Measurements from ENCODE around the gene DUXA. TPM values are rescaled to one million over a fixed set of nuclear protein-coding genes. Genes with fewer than 3 reads are reported as not detected.

DUXA gene
- polyA plus RNA-seq (2013, experiment 1 of 2): not detected
- not detected for polyA plus RNA-seq (2013, experiment 2 of 2)

DNA sequence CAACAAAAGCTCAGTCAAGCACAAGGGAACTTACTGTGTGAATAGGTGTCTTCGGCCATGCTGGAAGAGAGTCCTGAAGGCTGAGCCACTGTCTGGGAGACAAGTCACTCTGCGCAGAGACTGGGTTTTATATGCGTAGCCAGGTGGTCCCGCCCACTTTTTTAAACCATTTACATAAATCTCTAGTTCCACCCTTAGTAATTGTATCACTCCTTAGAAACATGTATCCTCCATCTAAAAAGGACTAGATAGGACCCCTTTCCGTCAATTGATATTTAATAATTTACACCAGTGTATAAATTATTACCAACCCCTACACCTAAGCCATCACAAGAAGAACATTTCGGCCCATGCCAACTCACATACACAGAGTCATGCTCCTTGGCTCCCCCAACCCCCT is at the start of gene DUXA:
TSS of gene DUXA (minus strand) at position 101 of the 400 bp plus-strand sequence. CDS start at position 59, 42 bp downstream.
- DNase-seq (ENCODE audit: low spot score): no peak
- Histone ChIP-seq H3K18ac (ENCODE audit: low read length) (no peak within 1 kb of the TSS), H4K91ac (ENCODE audit: low read depth, low read length, poor library complexity) (no peak within 1 kb of the TSS), H2BK5ac (ENCODE audit: low read length) (no peak within 1 kb of the TSS), H4K8ac (ENCODE audit: low read depth, low read length) (no peak within 1 kb of the TSS), H3K4me1 (ENCODE audit: control insufficient read depth in 2 of 2, insufficient read depth in 1 of 2, low read depth in 1 of 2, low read length in 2 of 2) (peaks cover 0 to 2% of the 10 kb centered on the region in 2 donors), H2AFZ (ENCODE audit: low read length) (no peak within 1 kb of the TSS), H3K9ac (ENCODE audit: low read depth, low read length, poor library complexity) (no peak within 1 kb of the TSS), H3K9me3 (replicated peaks in 1 of 2; ENCODE audit: control insufficient read depth in 2 of 2, insufficient read depth in 1 of 2, low read depth in 1 of 2, low read length in 2 of 2) (peaks cover 0 to 6% of the 10 kb centered on the region in 2 donors), H3K4me3 (ENCODE audit: low read length in 2 of 2) (no peak within 1 kb of the TSS), H3K79me1 (ENCODE audit: low read depth, low read length) (no peaks in the 10 kb centered on the region), H3K36me3 (replicated peaks in 1 of 2; ENCODE audit: control insufficient read depth in 2 of 2, insufficient read depth in 2 of 2, low read length in 2 of 2) (no peaks in the 10 kb centered on the region), H3K27ac (replicated peaks; ENCODE audit: low read length) (no peak within 1 kb of the TSS), H2BK15ac (ENCODE audit: low read length) (no peak within 1 kb of the TSS), H3K4ac (ENCODE audit: low read length) (no peak within 1 kb of the TSS), H3K27me3 (ENCODE audit: control insufficient read depth in 3 of 3, insufficient read depth in 3 of 3, low read depth in 1 of 3, low read length in 3 of 3) (no peaks in the 10 kb centered on the region), H3K4me2 (ENCODE audit: insufficient read depth, low read length, poor library complexity, severe bottlenecking) (no peak within 1 kb of the TSS), H2BK12ac (ENCODE audit: low read length) (no peak within 1 kb of the TSS), H2AK5ac (ENCODE audit: low read depth, low read length) (no peak within 1 kb of the TSS), H3K23ac (ENCODE audit: low read depth, low read length, poor library complexity) (no peak within 1 kb of the TSS), H3K14ac (ENCODE audit: low read length) (no peak within 1 kb of the TSS), H2BK120ac (ENCODE audit: low read depth, low read length) (no peak within 1 kb of the TSS)
- no CpG with 5 or more reads among the region's 6 CpGs for WGBS, 2 donors (ENCODE audit: extremely low coverage in 2 of 2, insufficient read length in 2 of 2, insufficient replicate concordance in 1 of 2)

DNA sequence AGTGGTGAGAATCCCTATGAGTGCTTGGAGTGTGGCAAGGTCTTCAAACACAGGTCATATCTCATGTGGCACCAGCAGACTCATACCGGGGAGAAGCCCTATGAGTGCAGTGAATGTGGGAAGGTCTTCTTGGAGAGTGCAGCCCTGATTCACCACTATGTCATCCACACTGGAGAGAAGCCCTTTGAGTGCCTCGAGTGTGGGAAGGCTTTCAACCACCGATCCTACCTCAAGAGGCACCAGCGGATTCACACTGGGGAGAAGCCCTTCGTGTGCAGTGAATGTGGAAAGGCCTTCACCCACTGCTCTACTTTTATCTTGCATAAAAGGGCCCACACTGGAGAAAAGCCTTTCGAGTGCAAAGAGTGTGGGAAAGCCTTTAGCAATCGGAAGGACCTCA is 44.8 kb upstream of the DUXA start:
- Histone ChIP-seq H3K36me3 (replicated peaks in 1 of 2; ENCODE audit: control insufficient read depth in 2 of 2, insufficient read depth in 2 of 2, low read length in 2 of 2) (peaks cover 27 to 98% of the 10 kb centered on the region in 2 donors), H3K79me1 (ENCODE audit: low read depth, low read length) (no peaks in the 10 kb centered on the region), H3K23ac (ENCODE audit: low read depth, low read length, poor library complexity) (no peak overlapping the region), H2BK15ac (ENCODE audit: low read length) (no peak overlapping the region), H3K9ac (ENCODE audit: low read depth, low read length, poor library complexity) (no peak overlapping the region), H2BK5ac (ENCODE audit: low read length) (no peak overlapping the region), H2BK120ac (ENCODE audit: low read depth, low read length) (no peak overlapping the region), H4K8ac (ENCODE audit: low read depth, low read length) (no peak overlapping the region), H3K27ac (replicated peaks; ENCODE audit: low read length) (no peak overlapping the region), H3K4me1 (ENCODE audit: control insufficient read depth in 2 of 2, insufficient read depth in 1 of 2, low read depth in 1 of 2, low read length in 2 of 2) (no peaks in the 10 kb centered on the region), H3K9me3 (replicated peaks in 1 of 2; ENCODE audit: control insufficient read depth in 2 of 2, insufficient read depth in 1 of 2, low read depth in 1 of 2, low read length in 2 of 2) (peaks cover 0 to 19% of the 10 kb centered on the region in 2 donors), H3K14ac (ENCODE audit: low read length) (no peak overlapping the region), H2AK5ac (ENCODE audit: low read depth, low read length) (no peak overlapping the region), H3K27me3 (ENCODE audit: control insufficient read depth in 3 of 3, insufficient read depth in 3 of 3, low read depth in 1 of 3, low read length in 3 of 3) (no peaks in the 10 kb centered on the region), H3K18ac (ENCODE audit: low read length) (no peak overlapping the region), H4K91ac (ENCODE audit: low read depth, low read length, poor library complexity) (no peak overlapping the region), H3K4me2 (ENCODE audit: insufficient read depth, low read length, poor library complexity, severe bottlenecking) (no peak overlapping the region), H3K4ac (ENCODE audit: low read length) (no peak overlapping the region), H2BK12ac (ENCODE audit: low read length) (no peak overlapping the region), H3K4me3 (ENCODE audit: low read length in 2 of 2) (no peak overlapping the region), H2AFZ (ENCODE audit: low read length) (no peak overlapping the region)
- no peak for DNase-seq (ENCODE audit: low spot score)
- WGBS, 2 donors (ENCODE audit: extremely low coverage in 2 of 2, insufficient read length in 2 of 2, insufficient replicate concordance in 1 of 2): no CpG with 5 or more reads among the region's 7 CpGs

- Histone ChIP-seq H2AFZ (ENCODE audit: low read length) (no peak overlapping the region), H3K9me3 (replicated peaks in 1 of 2; ENCODE audit: control insufficient read depth in 2 of 2, insufficient read depth in 1 of 2, low read depth in 1 of 2, low read length in 2 of 2) (peaks cover 0 to 19% of the 10 kb centered on the region in 2 donors), H3K4me2 (ENCODE audit: insufficient read depth, low read length, poor library complexity, severe bottlenecking) (no peak overlapping the region), H3K4me3 (ENCODE audit: low read length in 2 of 2) (no peak overlapping the region), H2BK15ac (ENCODE audit: low read length) (no peak overlapping the region), H3K36me3 (replicated peaks in 1 of 2; ENCODE audit: control insufficient read depth in 2 of 2, insufficient read depth in 2 of 2, low read length in 2 of 2) (peaks cover 33 to 92% of the 10 kb centered on the region in 2 donors), H2BK5ac (ENCODE audit: low read length) (no peak overlapping the region), H3K4ac (ENCODE audit: low read length) (no peak overlapping the region), H3K27ac (replicated peaks; ENCODE audit: low read length) (no peak overlapping the region), H3K23ac (ENCODE audit: low read depth, low read length, poor library complexity) (no peak overlapping the region), H2BK12ac (ENCODE audit: low read length) (no peak overlapping the region), H3K9ac (ENCODE audit: low read depth, low read length, poor library complexity) (no peak overlapping the region), H3K4me1 (ENCODE audit: control insufficient read depth in 2 of 2, insufficient read depth in 1 of 2, low read depth in 1 of 2, low read length in 2 of 2) (no peaks in the 10 kb centered on the region), H2AK5ac (ENCODE audit: low read depth, low read length) (no peak overlapping the region), H4K8ac (ENCODE audit: low read depth, low read length) (no peak overlapping the region), H2BK120ac (ENCODE audit: low read depth, low read length) (no peak overlapping the region), H4K91ac (ENCODE audit: low read depth, low read length, poor library complexity) (no peak overlapping the region), H3K14ac (ENCODE audit: low read length) (no peak overlapping the region), H3K27me3 (ENCODE audit: control insufficient read depth in 3 of 3, insufficient read depth in 3 of 3, low read depth in 1 of 3, low read length in 3 of 3) (no peaks in the 10 kb centered on the region), H3K18ac (ENCODE audit: low read length) (no peak overlapping the region), H3K79me1 (ENCODE audit: low read depth, low read length) (no peaks in the 10 kb centered on the region)
- DNase-seq (ENCODE audit: low spot score): no peak
- no CpG with 5 or more reads among the region's 4 CpGs for WGBS, 2 donors (ENCODE audit: extremely low coverage in 2 of 2, insufficient read length in 2 of 2, insufficient replicate concordance in 1 of 2)
These were observed 43.1 kb upstream of the DUXA start for GRCh38 chr19:57210381-57210780.

DNA sequence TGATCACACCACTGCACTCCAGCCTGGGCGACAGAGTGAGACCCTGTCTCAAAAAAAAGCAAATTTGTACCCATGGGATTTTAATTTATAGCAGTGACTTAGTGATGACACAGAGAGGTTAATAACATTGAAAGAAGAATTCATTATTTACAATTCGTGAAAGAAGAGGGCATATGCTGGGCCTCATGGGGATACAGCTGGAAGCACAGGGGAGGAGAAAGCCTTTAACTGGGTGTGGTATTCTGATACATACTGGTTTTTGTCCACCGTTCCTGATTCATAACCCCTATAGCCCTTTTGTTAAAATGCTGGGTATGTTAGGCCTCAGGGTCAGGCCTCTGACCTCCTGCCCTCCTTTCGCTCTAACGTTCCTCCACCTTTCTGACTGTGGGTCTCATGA is 34.9 kb upstream of the DUXA start:
- Histone ChIP-seq H3K9ac (ENCODE audit: low read depth, low read length, poor library complexity) (no peak overlapping the region), H3K79me1 (ENCODE audit: low read depth, low read length) (peaks cover 15% of the 10 kb centered on the region), H3K18ac (ENCODE audit: low read length) (no peak overlapping the region), H2AK5ac (ENCODE audit: low read depth, low read length) (no peak overlapping the region), H2BK12ac (ENCODE audit: low read length) (no peak overlapping the region), H2BK15ac (ENCODE audit: low read length) (no peak overlapping the region), H3K27me3 (ENCODE audit: control insufficient read depth in 3 of 3, insufficient read depth in 3 of 3, low read depth in 1 of 3, low read length in 3 of 3) (no peaks in the 10 kb centered on the region), H3K27ac (replicated peaks; ENCODE audit: low read length) (no peak overlapping the region), H3K4me2 (ENCODE audit: insufficient read depth, low read length, poor library complexity, severe bottlenecking) (no peak overlapping the region), H3K4ac (ENCODE audit: low read length) (no peak overlapping the region), H3K36me3 (replicated peaks in 1 of 2; ENCODE audit: control insufficient read depth in 2 of 2, insufficient read depth in 2 of 2, low read length in 2 of 2) (peaks cover 25 to 91% of the 10 kb centered on the region in 2 donors), H3K4me1 (ENCODE audit: control insufficient read depth in 2 of 2, insufficient read depth in 1 of 2, low read depth in 1 of 2, low read length in 2 of 2) (no peaks in the 10 kb centered on the region), H3K14ac (ENCODE audit: low read length) (no peak overlapping the region), H2AFZ (ENCODE audit: low read length) (no peak overlapping the region), H4K8ac (ENCODE audit: low read depth, low read length) (no peak overlapping the region), H2BK5ac (ENCODE audit: low read length) (no peak overlapping the region), H3K4me3 (ENCODE audit: low read length in 2 of 2) (no peak overlapping the region), H4K91ac (ENCODE audit: low read depth, low read length, poor library complexity) (no peak overlapping the region), H3K9me3 (replicated peaks in 1 of 2; ENCODE audit: control insufficient read depth in 2 of 2, insufficient read depth in 1 of 2, low read depth in 1 of 2, low read length in 2 of 2) (peaks cover 0 to 21% of the 10 kb centered on the region in 2 donors), H2BK120ac (ENCODE audit: low read depth, low read length) (no peak overlapping the region), H3K23ac (ENCODE audit: low read depth, low read length, poor library complexity) (no peak overlapping the region)
- no peak for DNase-seq (ENCODE audit: low spot score)
- WGBS, 2 donors (ENCODE audit: extremely low coverage in 2 of 2, insufficient read length in 2 of 2, insufficient replicate concordance in 1 of 2): no CpG with 5 or more reads among the region's 5 CpGs

All from neuronal stem cell (in vitro differentiated cells).